Measurements from ENCODE around the gene GARRE1.

GRCh38 chr19:34259367-34260095 is 5.2 kb downstream of the GARRE1 start:
- TF ChIP-seq, protein P1, sequence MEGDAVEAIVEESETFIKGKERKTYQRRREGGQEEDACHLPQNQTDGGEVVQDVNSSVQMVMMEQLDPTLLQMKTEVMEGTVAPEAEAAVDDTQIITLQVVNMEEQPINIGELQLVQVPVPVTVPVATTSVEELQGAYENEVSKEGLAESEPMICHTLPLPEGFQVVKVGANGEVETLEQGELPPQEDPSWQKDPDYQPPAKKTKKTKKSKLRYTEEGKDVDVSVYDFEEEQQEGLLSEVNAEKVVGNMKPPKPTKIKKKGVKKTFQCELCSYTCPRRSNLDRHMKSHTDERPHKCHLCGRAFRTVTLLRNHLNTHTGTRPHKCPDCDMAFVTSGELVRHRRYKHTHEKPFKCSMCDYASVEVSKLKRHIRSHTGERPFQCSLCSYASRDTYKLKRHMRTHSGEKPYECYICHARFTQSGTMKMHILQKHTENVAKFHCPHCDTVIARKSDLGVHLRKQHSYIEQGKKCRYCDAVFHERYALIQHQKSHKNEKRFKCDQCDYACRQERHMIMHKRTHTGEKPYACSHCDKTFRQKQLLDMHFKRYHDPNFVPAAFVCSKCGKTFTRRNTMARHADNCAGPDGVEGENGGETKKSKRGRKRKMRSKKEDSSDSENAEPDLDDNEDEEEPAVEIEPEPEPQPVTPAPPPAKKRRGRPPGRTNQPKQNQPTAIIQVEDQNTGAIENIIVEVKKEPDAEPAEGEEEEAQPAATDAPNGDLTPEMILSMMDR (IDR thresholded peaks at IDR 0.05; ENCODE audit: low read depth, low read length, poor library complexity, severe bottlenecking): no peak
- TF ChIP-seq EZH2phosphoT487 (IDR thresholded peaks at IDR 0.05; ENCODE audit: borderline replicate concordance, low read length): no peak

Measured in DOHH2 (cell line).